ENCODE measurements around the gene IKZF4.

Gene IKZF4

DNA sequence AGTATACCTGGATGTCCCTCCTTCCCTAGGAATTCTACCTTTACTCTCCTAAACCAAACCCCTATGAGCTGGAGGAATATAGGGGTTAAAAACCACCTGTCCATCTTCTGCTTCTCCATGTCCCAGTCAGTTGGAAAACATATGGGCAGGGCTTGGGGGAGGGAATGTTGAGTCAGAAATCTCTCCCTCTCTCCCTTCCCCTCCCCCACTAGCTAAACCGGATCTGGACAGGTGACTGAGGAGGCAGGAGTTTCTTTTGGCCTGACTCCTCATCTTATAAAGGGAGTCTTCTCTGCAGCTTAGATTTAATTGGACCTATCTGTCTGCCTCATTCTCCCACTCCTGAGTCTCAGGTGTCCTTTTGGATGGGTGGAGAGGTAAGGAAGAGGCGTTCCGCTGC is 65.3 kb downstream of the IKZF4 start:
- no peak for DNase-seq

DNA sequence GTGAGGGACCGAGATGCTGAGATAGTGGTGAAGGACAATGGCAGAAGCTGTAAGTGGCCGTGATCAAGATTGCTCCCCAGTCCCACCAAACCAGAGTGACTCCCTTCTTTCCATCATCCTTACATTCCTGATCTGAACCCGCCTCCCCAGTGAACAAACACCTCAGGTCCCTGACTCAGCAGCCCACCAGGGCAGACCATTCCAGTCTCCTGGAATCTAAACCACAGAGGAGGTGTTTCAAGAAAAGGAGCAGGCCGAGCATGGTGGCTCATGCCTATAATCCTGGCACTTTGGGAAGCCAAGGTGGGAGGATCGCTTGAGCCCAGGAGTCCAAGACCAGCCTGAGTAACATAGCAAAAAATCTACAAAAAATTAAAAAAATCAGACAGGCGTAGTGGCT is 65.8 kb downstream of the IKZF4 start:
- no peak for DNase-seq

DNA sequence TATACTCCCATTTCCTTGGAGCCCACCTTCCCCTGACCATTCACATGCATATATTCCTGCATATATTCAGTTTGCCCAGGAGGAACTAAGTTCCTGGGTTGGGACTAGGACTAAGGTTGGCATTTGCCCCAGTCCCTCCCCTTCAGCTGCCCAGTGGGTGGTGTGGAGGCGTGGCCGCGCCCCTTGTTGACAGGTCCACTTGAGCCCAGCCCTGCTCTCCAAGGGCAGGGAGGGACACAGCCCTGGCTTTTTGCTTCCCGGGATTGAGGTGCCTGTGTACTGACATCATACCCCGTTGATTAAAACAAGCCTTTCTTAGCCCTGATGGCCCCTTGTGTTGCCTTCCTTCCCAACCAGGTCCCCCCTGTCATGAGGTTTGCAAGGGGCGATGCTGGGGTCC is 66.4 kb downstream of the IKZF4 start:
- DNase-seq = no peak
